ENCODE results near the gene SENP7. TPM values are rescaled to one million over a fixed set of nuclear protein-coding genes. Genes with fewer than 3 reads are reported as not detected.

Gene SENP7
- total RNA-seq, 3 donors from 2014 or later, result 26.6 to 43.2 (median 26.9) TPM

DNA sequence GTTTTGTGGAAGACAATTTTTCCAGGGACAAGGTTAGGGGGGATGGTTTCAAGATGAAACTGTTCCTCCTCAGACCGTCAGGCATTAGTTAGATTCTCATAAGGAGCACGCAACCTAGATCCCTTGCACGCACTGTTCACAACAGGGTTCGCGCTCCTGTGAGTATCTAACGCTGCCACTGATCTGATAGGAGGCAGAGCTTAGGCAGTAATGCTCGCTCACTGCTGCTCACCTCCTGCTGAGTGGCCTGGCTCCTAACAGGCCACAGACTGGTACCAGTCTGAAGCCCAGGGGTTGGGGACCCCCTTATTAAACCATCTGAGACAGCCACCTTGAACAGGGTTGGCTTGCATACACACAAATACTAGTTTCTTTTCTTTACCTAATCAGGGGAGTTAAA is 179.1 kb downstream of the SENP7 start:
- no peaks in the 10 kb centered on the region for H3K36me3 ChIP-seq
- TF ChIP-seq, protein P1, sequence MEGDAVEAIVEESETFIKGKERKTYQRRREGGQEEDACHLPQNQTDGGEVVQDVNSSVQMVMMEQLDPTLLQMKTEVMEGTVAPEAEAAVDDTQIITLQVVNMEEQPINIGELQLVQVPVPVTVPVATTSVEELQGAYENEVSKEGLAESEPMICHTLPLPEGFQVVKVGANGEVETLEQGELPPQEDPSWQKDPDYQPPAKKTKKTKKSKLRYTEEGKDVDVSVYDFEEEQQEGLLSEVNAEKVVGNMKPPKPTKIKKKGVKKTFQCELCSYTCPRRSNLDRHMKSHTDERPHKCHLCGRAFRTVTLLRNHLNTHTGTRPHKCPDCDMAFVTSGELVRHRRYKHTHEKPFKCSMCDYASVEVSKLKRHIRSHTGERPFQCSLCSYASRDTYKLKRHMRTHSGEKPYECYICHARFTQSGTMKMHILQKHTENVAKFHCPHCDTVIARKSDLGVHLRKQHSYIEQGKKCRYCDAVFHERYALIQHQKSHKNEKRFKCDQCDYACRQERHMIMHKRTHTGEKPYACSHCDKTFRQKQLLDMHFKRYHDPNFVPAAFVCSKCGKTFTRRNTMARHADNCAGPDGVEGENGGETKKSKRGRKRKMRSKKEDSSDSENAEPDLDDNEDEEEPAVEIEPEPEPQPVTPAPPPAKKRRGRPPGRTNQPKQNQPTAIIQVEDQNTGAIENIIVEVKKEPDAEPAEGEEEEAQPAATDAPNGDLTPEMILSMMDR (IDR thresholded peaks at IDR 0.05), result no peak
- no peak for TF ChIP-seq POLR2AphosphoS5 (IDR thresholded peaks at IDR 0.05)
- DNase-seq (ENCODE audit: low spot score in 2 of 2), result no peak
- no peaks in the 10 kb centered on the region for H3K9me3 ChIP-seq
- intact Hi-C loops (cut with DNase I; ENCODE audit: low total_unique reads), result no loop called here
- H3K27me3 ChIP-seq, result no peaks in the 10 kb centered on the region
- H3K4me1 ChIP-seq, result no peaks in the 10 kb centered on the region
- H3K4me3 ChIP-seq, result no peak overlapping the region
- H3K27ac ChIP-seq, result no peak overlapping the region

DNA sequence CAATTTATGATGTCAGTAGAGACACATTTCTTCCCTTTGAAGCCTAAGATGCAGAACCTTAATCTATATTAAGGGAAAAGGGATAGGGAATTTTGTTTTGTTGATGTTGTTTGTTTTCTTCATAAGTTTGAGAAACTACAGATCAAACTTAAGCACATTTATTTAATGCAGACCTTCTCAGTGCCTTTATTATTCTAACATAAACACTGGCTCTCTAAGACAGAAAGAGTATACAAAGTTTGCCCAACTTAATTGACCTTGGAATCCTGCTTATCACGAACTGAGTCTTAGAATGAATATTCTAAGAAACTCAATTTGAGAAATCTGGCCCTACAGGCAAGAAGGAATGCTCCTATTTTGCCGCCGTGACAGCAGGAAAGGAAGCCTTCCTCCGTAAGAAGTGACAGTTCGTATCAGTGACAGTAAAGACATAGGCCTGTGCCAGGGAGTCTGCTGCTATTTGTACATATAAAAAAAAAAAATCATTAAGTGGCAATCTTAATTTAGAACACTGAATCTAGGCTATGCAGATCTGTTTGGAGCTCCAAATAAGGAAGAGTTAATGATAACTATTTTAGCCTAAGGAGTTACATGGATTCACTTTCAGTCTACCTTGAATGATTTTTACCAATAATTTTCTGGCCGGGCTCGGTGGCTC is 183.9 kb downstream of the SENP7 start:
- intact Hi-C loops (cut with DNase I; ENCODE audit: low total_unique reads), result no loop called here

GRCh38 chr3:101325393-101326134 is 187.4 kb downstream of the SENP7 start:
- Histone ChIP-seq H3K9me3 (no peaks in the 10 kb centered on the region), H3K4me1 (no peaks in the 10 kb centered on the region), H3K4me3 (no peak overlapping the region), H3K27me3 (no peaks in the 10 kb centered on the region), H3K36me3 (peaks cover 5% of the 10 kb centered on the region), H3K27ac (no peak overlapping the region)
- no peak for DNase-seq (ENCODE audit: low spot score in 2 of 2)
- TF ChIP-seq, protein P1 (IDR thresholded peaks at IDR 0.05), result no peak
- TF ChIP-seq POLR2A (IDR thresholded peaks at IDR 0.05), result no peak
- TF ChIP-seq POLR2AphosphoS5 (IDR thresholded peaks at IDR 0.05), result no peak
- intact Hi-C loops (cut with DNase I; ENCODE audit: low total_unique reads), result no loop called here

More for the DNA sequence above, 183.9 kb downstream of the SENP7 start:
- Histone ChIP-seq H3K4me1 (no peaks in the 10 kb centered on the region), H3K27me3 (no peaks in the 10 kb centered on the region), H3K36me3 (peaks cover 5% of the 10 kb centered on the region), H3K9me3 (no peaks in the 10 kb centered on the region), H3K4me3 (no peak overlapping the region), H3K27ac (no peak overlapping the region)
- DNase-seq (ENCODE audit: low spot score in 2 of 2), result no peak
- TF ChIP-seq POLR2AphosphoS5 (IDR thresholded peaks at IDR 0.05), result no peak
- TF ChIP-seq, protein P1 (IDR thresholded peaks at IDR 0.05), result no peak
- TF ChIP-seq POLR2A (IDR thresholded peaks at IDR 0.05), result no peak

GRCh38 chr3:101320475-101320874 is 192.5 kb downstream of the SENP7 start, which contains the start of gene IMPG2:
Gene IMPG2, minus strand, starts transcription at chr3:101320575. Its CDS starts 203 bp downstream, at chr3:101320372.
- H3K36me3 ChIP-seq, result peaks cover 5% of the 10 kb centered on the region
- no peaks in the 10 kb centered on the region for H3K27me3 ChIP-seq
- no peaks in the 10 kb centered on the region for H3K4me1 ChIP-seq
- no peak within 1 kb of the TSS for H3K4me3 ChIP-seq
- H3K9me3 ChIP-seq, result no peaks in the 10 kb centered on the region
- DNase-seq (ENCODE audit: low spot score in 2 of 2), result no peak
- no peak within 1 kb of the TSS for H3K27ac ChIP-seq
- TF ChIP-seq, protein P1 (IDR thresholded peaks at IDR 0.05), result no peak
- no peak for TF ChIP-seq POLR2AphosphoS5 (IDR thresholded peaks at IDR 0.05)
- no peak for TF ChIP-seq POLR2A (IDR thresholded peaks at IDR 0.05)
- intact Hi-C loops (cut with DNase I; ENCODE audit: low total_unique reads), result no loop called here

- no peak overlapping the region for H3K4me3 ChIP-seq
- no peaks in the 10 kb centered on the region for H3K9me3 ChIP-seq
- DNase-seq (ENCODE audit: low spot score in 2 of 2), result no peak
- TF ChIP-seq POLR2AphosphoS5 (IDR thresholded peaks at IDR 0.05) (no peak), POLR2A (IDR thresholded peaks at IDR 0.05) (no peak)
- TF ChIP-seq, protein P1 (IDR thresholded peaks at IDR 0.05), result no peak
- H3K36me3 ChIP-seq, result no peaks in the 10 kb centered on the region
- H3K4me1 ChIP-seq, result no peaks in the 10 kb centered on the region
- no peaks in the 10 kb centered on the region for H3K27me3 ChIP-seq
- no peak overlapping the region for H3K27ac ChIP-seq
- intact Hi-C loops (cut with DNase I; ENCODE audit: low total_unique reads), result no loop called here
These were observed 193.5 kb downstream of the SENP7 start for GRCh38 chr3:101319531-101319930.

Data from breast epithelium (tissue), 4 donors.